Measurements from ENCODE around the gene SLC34A3.

DNA sequence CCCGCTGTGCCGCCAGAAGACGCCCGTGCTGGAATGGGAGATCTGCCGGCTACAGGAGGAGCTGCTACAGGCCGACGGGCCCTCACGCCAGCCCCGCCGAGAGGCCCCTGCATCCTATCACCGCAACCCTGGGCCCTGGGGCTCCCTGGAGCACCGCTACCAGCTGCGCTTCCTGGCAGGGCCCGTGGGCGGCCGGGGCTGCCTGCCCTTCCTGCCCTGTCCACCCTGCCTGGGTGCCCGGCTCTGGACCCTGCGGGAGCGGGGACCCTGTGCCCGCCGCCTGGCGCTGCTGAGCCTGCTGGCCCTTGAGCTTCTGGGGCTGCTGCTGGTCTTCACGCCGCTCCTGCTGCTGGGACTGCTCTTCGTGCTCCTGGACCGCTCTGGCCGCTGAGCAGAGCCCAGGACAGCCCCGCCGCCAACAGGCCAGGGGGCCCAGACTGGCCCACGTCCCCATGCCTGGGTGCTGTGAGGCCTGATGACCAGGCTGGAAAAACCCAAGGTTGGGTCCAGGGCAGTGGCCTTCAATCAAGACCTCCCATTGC lies 12.4 kb upstream of the SLC34A3 start:
- TF ChIP-seq FOXM1 (IDR thresholded peaks at IDR 0.05; ENCODE audit: borderline replicate concordance, low read depth) (no peak), REST (IDR thresholded peaks at IDR 0.05; ENCODE audit: low read depth) (no peak), TEAD4 (IDR thresholded peaks at IDR 0.05) (no peak), TAF1 (IDR thresholded peaks at IDR 0.05; ENCODE audit: low read depth) (no peak)
- TF ChIP-seq, protein P1, sequence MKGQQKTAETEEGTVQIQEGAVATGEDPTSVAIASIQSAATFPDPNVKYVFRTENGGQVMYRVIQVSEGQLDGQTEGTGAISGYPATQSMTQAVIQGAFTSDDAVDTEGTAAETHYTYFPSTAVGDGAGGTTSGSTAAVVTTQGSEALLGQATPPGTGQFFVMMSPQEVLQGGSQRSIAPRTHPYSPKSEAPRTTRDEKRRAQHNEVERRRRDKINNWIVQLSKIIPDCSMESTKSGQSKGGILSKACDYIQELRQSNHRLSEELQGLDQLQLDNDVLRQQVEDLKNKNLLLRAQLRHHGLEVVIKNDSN (IDR thresholded peaks at IDR 0.05), result no peak
